HFF-Myc (cell line): ENCODE results near the gene VWF.

Source experiments
- DNase-seq: peaks from one replicate; pipeline ENCODE4 v3.0.0-alpha.2; 2011; ENCODE audit warnings: low read depth; ENCODE audit errors: extremely low read depth
- H3K4me3 ChIP-seq: replicated peaks from 2 replicates; pipeline ENCODE4 v1.5.1; 2011; ENCODE audit warnings: low read depth, mild to moderate bottlenecking, control low read depth, low read length
- TF ChIP-seq, protein P1 (sequence below): IDR thresholded peaks from 2 replicates; pipeline ENCODE4 v1.5.1; 2012; ENCODE audit warnings: mild to moderate bottlenecking, low read depth, low read length, control low read depth; ENCODE audit errors: missing control alignments

Gene VWF

GRCh38 chr12:5946388-5946787, 178.1 kb downstream of the VWF start:
- TF ChIP-seq, protein P1, sequence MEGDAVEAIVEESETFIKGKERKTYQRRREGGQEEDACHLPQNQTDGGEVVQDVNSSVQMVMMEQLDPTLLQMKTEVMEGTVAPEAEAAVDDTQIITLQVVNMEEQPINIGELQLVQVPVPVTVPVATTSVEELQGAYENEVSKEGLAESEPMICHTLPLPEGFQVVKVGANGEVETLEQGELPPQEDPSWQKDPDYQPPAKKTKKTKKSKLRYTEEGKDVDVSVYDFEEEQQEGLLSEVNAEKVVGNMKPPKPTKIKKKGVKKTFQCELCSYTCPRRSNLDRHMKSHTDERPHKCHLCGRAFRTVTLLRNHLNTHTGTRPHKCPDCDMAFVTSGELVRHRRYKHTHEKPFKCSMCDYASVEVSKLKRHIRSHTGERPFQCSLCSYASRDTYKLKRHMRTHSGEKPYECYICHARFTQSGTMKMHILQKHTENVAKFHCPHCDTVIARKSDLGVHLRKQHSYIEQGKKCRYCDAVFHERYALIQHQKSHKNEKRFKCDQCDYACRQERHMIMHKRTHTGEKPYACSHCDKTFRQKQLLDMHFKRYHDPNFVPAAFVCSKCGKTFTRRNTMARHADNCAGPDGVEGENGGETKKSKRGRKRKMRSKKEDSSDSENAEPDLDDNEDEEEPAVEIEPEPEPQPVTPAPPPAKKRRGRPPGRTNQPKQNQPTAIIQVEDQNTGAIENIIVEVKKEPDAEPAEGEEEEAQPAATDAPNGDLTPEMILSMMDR, result no peak
- H3K4me3 ChIP-seq, result no peak overlapping the region
- no peak for DNase-seq

DNA sequence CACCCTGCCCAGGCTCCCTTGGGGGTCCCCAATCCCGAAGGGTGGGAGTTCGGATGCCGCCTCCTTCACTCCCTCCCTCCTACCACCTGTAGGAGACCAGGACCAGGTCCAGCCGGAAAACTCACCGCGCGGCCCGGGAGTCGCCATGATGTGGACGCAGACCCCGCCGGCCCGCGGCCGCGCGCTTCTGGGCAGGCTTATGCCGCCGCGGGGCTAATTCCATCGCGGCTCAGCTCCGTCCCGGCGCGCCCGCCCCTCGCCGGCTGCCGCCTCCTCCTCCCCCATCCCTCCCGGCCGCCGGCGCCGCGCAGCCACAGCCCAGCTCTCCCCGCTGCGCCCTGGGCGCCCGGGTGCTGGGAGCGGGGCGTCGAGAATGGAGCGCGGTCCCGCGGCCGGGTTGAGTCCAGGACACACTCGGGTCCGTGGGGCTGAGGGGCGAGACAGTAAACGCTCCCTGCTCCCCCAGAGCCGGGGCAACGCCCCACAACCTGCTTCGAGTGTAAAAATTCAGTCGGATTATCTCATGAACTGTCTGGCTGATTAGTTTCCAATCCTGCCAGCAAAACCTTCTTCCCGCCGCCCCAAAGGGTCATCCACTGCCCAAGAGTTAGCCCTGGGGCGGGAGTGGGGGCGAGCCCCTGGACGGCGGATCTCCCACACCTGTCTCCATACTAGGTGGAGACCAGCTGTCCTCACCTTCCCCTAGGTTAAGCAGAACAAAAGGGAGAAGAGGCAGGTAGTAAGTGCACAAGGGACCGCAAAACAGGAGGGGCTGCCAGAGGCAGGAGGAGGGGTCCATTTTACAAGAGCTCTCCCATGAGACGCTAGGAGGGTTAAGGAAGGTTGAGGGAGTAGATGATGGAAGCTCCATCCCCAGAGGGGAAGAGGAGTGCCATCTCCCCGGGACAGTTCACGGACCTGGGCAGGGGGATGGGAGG, 179.1 kb downstream of the VWF start, which contains the start of gene ANO2:
TSS of gene ANO2 (minus strand) at position 189 of the 938 bp plus-strand sequence. CDS start at position 147, 42 bp downstream.
- DNase-seq, result no peak
- TF ChIP-seq, protein P1, result no peak
- H3K4me3 ChIP-seq, result peak within 1 kb of the TSS; percentile 23

DNA sequence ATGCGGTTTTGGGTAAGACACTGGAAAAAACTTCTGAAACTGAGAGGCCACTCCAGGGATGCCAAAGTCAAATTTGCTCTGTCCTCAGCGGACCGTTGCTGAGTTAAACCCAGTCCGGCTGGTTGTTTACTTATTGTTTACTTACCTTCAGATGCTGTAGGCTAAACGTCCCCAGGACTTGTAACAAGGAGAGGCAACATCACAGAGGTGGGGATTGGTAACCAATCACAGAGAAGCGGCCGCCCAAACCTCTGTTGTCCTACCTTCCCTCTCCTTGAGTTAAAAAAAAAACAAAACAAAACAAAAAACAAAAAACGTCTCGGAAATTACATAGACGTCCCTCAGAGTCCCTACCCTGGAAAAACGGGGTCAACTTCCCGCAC, 179.8 kb downstream of the VWF start:
- no peak for DNase-seq
- peak overlapping the region; percentile 23 for H3K4me3 ChIP-seq
- TF ChIP-seq, protein P1, result no peak

DNA sequence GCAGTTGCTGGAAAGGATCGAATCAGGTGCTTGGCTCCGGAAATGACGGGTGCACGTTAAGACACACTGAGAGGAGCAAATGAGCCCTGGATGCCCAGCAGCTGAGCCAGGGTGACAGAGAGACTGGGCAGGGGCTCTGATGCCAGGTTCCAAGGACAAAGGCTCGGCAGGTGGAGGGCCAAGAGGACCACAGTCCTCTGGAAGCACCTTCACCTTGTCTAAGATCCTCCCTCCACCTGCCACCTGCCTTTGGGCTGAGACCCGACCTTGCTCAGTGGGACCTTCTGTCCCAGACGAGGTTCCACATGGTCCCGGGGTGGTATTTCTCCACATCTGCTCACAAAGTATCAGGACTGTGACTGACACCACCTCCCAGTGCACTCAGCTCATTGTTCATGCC, 180.4 kb downstream of the VWF start:
- DNase-seq, result no peak
- no peak overlapping the region for H3K4me3 ChIP-seq
- TF ChIP-seq, protein P1, result no peak

- TF ChIP-seq, protein P1, result no peak
- no peak for DNase-seq
- H3K4me3 ChIP-seq, result no peak overlapping the region
Observed at GRCh38 chr12:5941907-5942306, 182.6 kb downstream of the VWF start.

DNA sequence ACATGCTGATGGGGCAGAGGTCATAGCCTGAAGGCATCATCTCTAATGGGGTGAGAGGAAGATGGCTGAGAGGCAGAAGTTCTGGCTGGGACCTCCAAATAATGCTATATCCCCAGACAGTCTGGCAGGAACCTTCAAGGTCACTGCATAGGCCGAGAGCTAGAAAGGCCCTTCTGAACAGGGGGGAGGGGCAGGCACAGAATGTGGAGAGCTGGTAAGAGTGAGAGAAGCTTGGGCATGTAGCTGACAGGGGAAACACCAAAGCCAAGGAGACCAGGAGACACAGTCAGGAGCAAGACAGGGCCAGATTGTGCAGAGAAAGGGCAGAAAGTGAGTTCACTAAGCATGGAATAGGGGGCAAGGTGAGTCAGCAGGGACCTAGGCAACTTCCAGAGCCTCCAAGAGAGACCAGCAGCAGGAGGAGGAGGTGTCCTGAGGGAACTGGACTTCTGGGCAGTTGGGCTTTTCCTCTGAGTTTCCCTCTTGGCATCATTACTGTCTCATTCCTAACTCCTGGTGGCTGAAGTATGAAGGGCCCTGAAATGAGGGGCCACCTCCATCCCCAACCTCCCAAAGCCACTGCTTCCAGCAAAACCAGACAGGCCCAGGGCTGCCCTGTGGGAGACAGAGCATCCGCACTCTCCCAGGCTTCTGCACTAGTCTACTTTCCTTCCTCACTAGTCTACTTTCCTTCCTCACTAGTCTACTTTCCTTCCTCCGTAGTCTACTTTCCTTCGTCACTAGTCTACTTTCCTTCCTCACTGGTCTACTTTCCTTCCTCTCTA, 196.5 kb downstream of the VWF start:
- no peak for DNase-seq
- H3K4me3 ChIP-seq, result no peak overlapping the region
- TF ChIP-seq, protein P1, result no peak
